ENCODE measurements around the gene DDX39A.
A peak's percentile ranks its signal among the peaks of the same experiment; 100 is the strongest.

Gene DDX39A

GRCh38 chr19:14443632-14444216 lies 24.6 kb upstream of the DDX39A start:
- Histone ChIP-seq H3K27ac (ENCODE audit: low read length, poor library complexity, severe bottlenecking) (no peak overlapping the region), H3K79me1 (replicated peaks; ENCODE audit: low read length, poor library complexity, severe bottlenecking) (peaks cover 20% of the 10 kb centered on the region), H3K4me2 (ENCODE audit: low read length, poor library complexity, severe bottlenecking) (no peak overlapping the region), H3K9ac (ENCODE audit: low read length) (no peak overlapping the region), H2AK5ac (ENCODE audit: low read length, severe bottlenecking) (no peak overlapping the region), H3K4ac (ENCODE audit: low read depth in 1 of 2, low read length in 2 of 2) (no peak overlapping the region), H4K8ac (ENCODE audit: low read length) (no peak overlapping the region), H3K27me3 (ENCODE audit: control insufficient read depth in 1 of 2, insufficient read depth in 1 of 2, low read length in 2 of 2) (no peaks in the 10 kb centered on the region), H2AFZ (ENCODE audit: low read depth, low read length) (no peak overlapping the region), H3K14ac (ENCODE audit: low read length in 2 of 2) (no peak overlapping the region), H2BK12ac (ENCODE audit: low read length in 2 of 2) (no peak overlapping the region), H2BK120ac (ENCODE audit: low read depth, low read length) (no peak overlapping the region), H3K4me3 (ENCODE audit: insufficient read depth in 1 of 2, low read depth in 1 of 2, low read length in 2 of 2) (no peak overlapping the region), H2BK15ac (ENCODE audit: low read depth, poor library complexity, severe bottlenecking) (no peak overlapping the region), H4K91ac (ENCODE audit: low read length) (no peak overlapping the region), H2BK5ac (ENCODE audit: low read depth, low read length, poor library complexity, severe bottlenecking) (no peak overlapping the region), H3K36me3 (ENCODE audit: control insufficient read depth in 1 of 2, insufficient read depth in 2 of 2, low read depth in 1 of 2, low read length in 2 of 2) (peaks cover 64 to 68% of the 10 kb centered on the region in 2 experiments), H3K4me1 (ENCODE audit: control insufficient read depth, insufficient read depth, low read depth, low read length) (peaks cover 7% of the 10 kb centered on the region), H3K18ac (ENCODE audit: low read depth in 1 of 2, low read length in 2 of 2) (no peak overlapping the region), H3K9me3 (ENCODE audit: control insufficient read depth, low read length) (no peaks in the 10 kb centered on the region), H3K23ac (ENCODE audit: low read length in 2 of 2) (no peak overlapping the region)
- no peak for DNase-seq
- 97% methylated on average over 12 of the region's 14 CpGs for WGBS

GRCh38 chr19:14442891-14443631 lies 23.9 kb upstream of the DDX39A start:
- no peak overlapping the region for H3K4me3 ChIP-seq (ENCODE audit: insufficient read depth in 1 of 2, low read depth in 1 of 2, low read length in 2 of 2)
- H4K91ac ChIP-seq (ENCODE audit: low read length), result no peak overlapping the region
- H2BK12ac ChIP-seq (ENCODE audit: low read length in 2 of 2), result no peak overlapping the region
- no peak overlapping the region for H3K14ac ChIP-seq (ENCODE audit: low read length in 2 of 2)
- H3K4me1 ChIP-seq (ENCODE audit: control insufficient read depth, insufficient read depth, low read depth, low read length), result peaks cover 7% of the 10 kb centered on the region
- no peak overlapping the region for H2AK5ac ChIP-seq (ENCODE audit: low read length, severe bottlenecking)
- DNase-seq, result no peak
- no peak overlapping the region for H3K4ac ChIP-seq (ENCODE audit: low read depth in 1 of 2, low read length in 2 of 2)
- H3K36me3 ChIP-seq (ENCODE audit: control insufficient read depth in 1 of 2, insufficient read depth in 2 of 2, low read depth in 1 of 2, low read length in 2 of 2), result peaks cover 57 to 61% of the 10 kb centered on the region in 2 experiments
- no peak overlapping the region for H3K4me2 ChIP-seq (ENCODE audit: low read length, poor library complexity, severe bottlenecking)
- H3K18ac ChIP-seq (ENCODE audit: low read depth in 1 of 2, low read length in 2 of 2), result no peak overlapping the region
- no peak overlapping the region for H4K8ac ChIP-seq (ENCODE audit: low read length)
- peaks cover 20% of the 10 kb centered on the region for H3K79me1 ChIP-seq (replicated peaks; ENCODE audit: low read length, poor library complexity, severe bottlenecking)
- H2BK15ac ChIP-seq (ENCODE audit: low read depth, poor library complexity, severe bottlenecking), result no peak overlapping the region
- no peak overlapping the region for H2BK5ac ChIP-seq (ENCODE audit: low read depth, low read length, poor library complexity, severe bottlenecking)
- H3K27ac ChIP-seq (ENCODE audit: low read length, poor library complexity, severe bottlenecking), result no peak overlapping the region
- WGBS, result over 99% methylated on average over 15 of the region's 16 CpGs
- no peak overlapping the region for H3K9ac ChIP-seq (ENCODE audit: low read length)
- H3K23ac ChIP-seq (ENCODE audit: low read length in 2 of 2), result no peak overlapping the region
- no peak overlapping the region for H2BK120ac ChIP-seq (ENCODE audit: low read depth, low read length)
- no peaks in the 10 kb centered on the region for H3K9me3 ChIP-seq (ENCODE audit: control insufficient read depth, low read length)
- H3K27me3 ChIP-seq (ENCODE audit: control insufficient read depth in 1 of 2, insufficient read depth in 1 of 2, low read length in 2 of 2), result no peaks in the 10 kb centered on the region
- H2AFZ ChIP-seq (ENCODE audit: low read depth, low read length), result no peak overlapping the region

- DNase-seq, result no peak
- no peak overlapping the region for H4K91ac ChIP-seq (ENCODE audit: low read length)
- no peak overlapping the region for H2BK12ac ChIP-seq (ENCODE audit: low read length in 2 of 2)
- H3K27me3 ChIP-seq (ENCODE audit: control insufficient read depth in 1 of 2, insufficient read depth in 1 of 2, low read length in 2 of 2), result no peaks in the 10 kb centered on the region
- H3K79me1 ChIP-seq (replicated peaks; ENCODE audit: low read length, poor library complexity, severe bottlenecking), result peaks cover 28% of the 10 kb centered on the region
- no peak overlapping the region for H3K4ac ChIP-seq (ENCODE audit: low read depth in 1 of 2, low read length in 2 of 2)
- no peak overlapping the region for H3K9ac ChIP-seq (ENCODE audit: low read length)
- peak overlapping the region in 1 of 2 experiments; percentile 18 for H3K18ac ChIP-seq (ENCODE audit: low read depth in 1 of 2, low read length in 2 of 2)
- no peak overlapping the region for H2BK15ac ChIP-seq (ENCODE audit: low read depth, poor library complexity, severe bottlenecking)
- peaks cover 47 to 55% of the 10 kb centered on the region in 2 experiments for H3K36me3 ChIP-seq (ENCODE audit: control insufficient read depth in 1 of 2, insufficient read depth in 2 of 2, low read depth in 1 of 2, low read length in 2 of 2)
- WGBS, result 92% methylated on average over 33 of the region's 34 CpGs
- H3K23ac ChIP-seq (ENCODE audit: low read length in 2 of 2), result no peak overlapping the region
- no peak overlapping the region for H2AK5ac ChIP-seq (ENCODE audit: low read length, severe bottlenecking)
- H2AFZ ChIP-seq (ENCODE audit: low read depth, low read length), result no peak overlapping the region
- H2BK5ac ChIP-seq (ENCODE audit: low read depth, low read length, poor library complexity, severe bottlenecking), result no peak overlapping the region
- H3K9me3 ChIP-seq (ENCODE audit: control insufficient read depth, low read length), result no peaks in the 10 kb centered on the region
- peaks cover 12% of the 10 kb centered on the region for H3K4me1 ChIP-seq (ENCODE audit: control insufficient read depth, insufficient read depth, low read depth, low read length)
- no peak overlapping the region for H3K27ac ChIP-seq (ENCODE audit: low read length, poor library complexity, severe bottlenecking)
- peak overlapping the region in 1 of 2 experiments; percentile 27 for H3K4me3 ChIP-seq (ENCODE audit: insufficient read depth in 1 of 2, low read depth in 1 of 2, low read length in 2 of 2)
- H4K8ac ChIP-seq (ENCODE audit: low read length), result peak overlapping the region; percentile 51
- no peak overlapping the region for H3K14ac ChIP-seq (ENCODE audit: low read length in 2 of 2)
- H2BK120ac ChIP-seq (ENCODE audit: low read depth, low read length), result no peak overlapping the region
- no peak overlapping the region for H3K4me2 ChIP-seq (ENCODE audit: low read length, poor library complexity, severe bottlenecking)
These were observed 22.1 kb upstream of the DDX39A start for GRCh38 chr19:14441041-14441938.

- H3K27ac ChIP-seq (ENCODE audit: low read length, poor library complexity, severe bottlenecking), result no peak overlapping the region
- no peak overlapping the region for H3K4ac ChIP-seq (ENCODE audit: low read depth in 1 of 2, low read length in 2 of 2)
- H3K23ac ChIP-seq (ENCODE audit: low read length in 2 of 2), result no peak overlapping the region
- H4K91ac ChIP-seq (ENCODE audit: low read length), result peak overlapping the region; percentile 71
- H3K9ac ChIP-seq (ENCODE audit: low read length), result no peak overlapping the region
- no peak for DNase-seq
- H4K8ac ChIP-seq (ENCODE audit: low read length), result peak overlapping the region; percentile 52
- peak overlapping the region in 1 of 2 experiments; percentile 46 for H3K18ac ChIP-seq (ENCODE audit: low read depth in 1 of 2, low read length in 2 of 2)
- H2BK120ac ChIP-seq (ENCODE audit: low read depth, low read length), result no peak overlapping the region
- H3K4me2 ChIP-seq (ENCODE audit: low read length, poor library complexity, severe bottlenecking), result no peak overlapping the region
- H3K27me3 ChIP-seq (ENCODE audit: control insufficient read depth in 1 of 2, insufficient read depth in 1 of 2, low read length in 2 of 2), result no peaks in the 10 kb centered on the region
- H2BK12ac ChIP-seq (ENCODE audit: low read length in 2 of 2), result peak overlapping the region in 1 of 2 experiments; percentile 48
- 54% methylated on average over 9 of the region's 9 CpGs for WGBS
- no peaks in the 10 kb centered on the region for H3K9me3 ChIP-seq (ENCODE audit: control insufficient read depth, low read length)
- peaks cover 42 to 46% of the 10 kb centered on the region in 2 experiments for H3K36me3 ChIP-seq (ENCODE audit: control insufficient read depth in 1 of 2, insufficient read depth in 2 of 2, low read depth in 1 of 2, low read length in 2 of 2)
- no peak overlapping the region for H2BK5ac ChIP-seq (ENCODE audit: low read depth, low read length, poor library complexity, severe bottlenecking)
- peaks cover 28% of the 10 kb centered on the region for H3K79me1 ChIP-seq (replicated peaks; ENCODE audit: low read length, poor library complexity, severe bottlenecking)
- no peak overlapping the region for H3K4me3 ChIP-seq (ENCODE audit: insufficient read depth in 1 of 2, low read depth in 1 of 2, low read length in 2 of 2)
- peak overlapping the region; percentile 41 for H2AK5ac ChIP-seq (ENCODE audit: low read length, severe bottlenecking)
- no peak overlapping the region for H2BK15ac ChIP-seq (ENCODE audit: low read depth, poor library complexity, severe bottlenecking)
- peak overlapping the region in 1 of 2 experiments; percentile 35 for H3K14ac ChIP-seq (ENCODE audit: low read length in 2 of 2)
- H3K4me1 ChIP-seq (ENCODE audit: control insufficient read depth, insufficient read depth, low read depth, low read length), result peaks cover 16% of the 10 kb centered on the region
- no peak overlapping the region for H2AFZ ChIP-seq (ENCODE audit: low read depth, low read length)
These were observed 20.9 kb upstream of the DDX39A start for GRCh38 chr19:14440049-14440448.
